ENCODE measurements around the gene ITPA.
A peak's percentile ranks its signal among the peaks of the same experiment; 100 is the strongest.
"Not testable (repeated sequence)": the region's sequence is repeated elsewhere in the genome, so short reads cannot be mapped to it uniquely, and the experiment has no call there.

The ITPA gene

DNA sequence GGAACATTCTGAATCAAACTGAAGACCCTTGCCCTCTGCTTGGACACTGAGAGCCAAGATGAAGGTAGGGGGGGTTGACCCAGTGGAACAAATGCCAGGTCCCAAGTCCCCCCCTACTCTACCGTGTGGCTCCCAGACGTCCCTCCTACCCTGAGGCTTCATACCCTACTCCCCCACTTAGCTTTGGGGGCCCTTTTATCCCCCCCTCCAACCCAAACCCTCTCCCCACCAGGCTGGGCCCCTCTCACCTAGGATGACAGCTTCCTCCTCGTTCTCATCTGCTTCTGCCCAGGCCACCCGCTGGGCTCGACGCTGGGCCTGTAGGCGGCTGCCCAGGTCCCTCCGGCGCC, 6.4 kb upstream of the ITPA start:
- H3K4me1 Mint-ChIP-seq (ENCODE audit: low read depth) = peaks cover 7% of the 10 kb centered on the region
- peaks cover 29% of the 10 kb centered on the region for H3K36me3 Mint-ChIP-seq (ENCODE audit: low read depth)
- H3K4me3 Mint-ChIP-seq = no peak overlapping the region
- H3K9me3 Mint-ChIP-seq = no peaks in the 10 kb centered on the region
- H3K27me3 Mint-ChIP-seq (ENCODE audit: low read depth) = no peaks in the 10 kb centered on the region
- DNase-seq (ENCODE audit: low spot score) = no peak
- H3K27ac Mint-ChIP-seq = no peak overlapping the region

DNA sequence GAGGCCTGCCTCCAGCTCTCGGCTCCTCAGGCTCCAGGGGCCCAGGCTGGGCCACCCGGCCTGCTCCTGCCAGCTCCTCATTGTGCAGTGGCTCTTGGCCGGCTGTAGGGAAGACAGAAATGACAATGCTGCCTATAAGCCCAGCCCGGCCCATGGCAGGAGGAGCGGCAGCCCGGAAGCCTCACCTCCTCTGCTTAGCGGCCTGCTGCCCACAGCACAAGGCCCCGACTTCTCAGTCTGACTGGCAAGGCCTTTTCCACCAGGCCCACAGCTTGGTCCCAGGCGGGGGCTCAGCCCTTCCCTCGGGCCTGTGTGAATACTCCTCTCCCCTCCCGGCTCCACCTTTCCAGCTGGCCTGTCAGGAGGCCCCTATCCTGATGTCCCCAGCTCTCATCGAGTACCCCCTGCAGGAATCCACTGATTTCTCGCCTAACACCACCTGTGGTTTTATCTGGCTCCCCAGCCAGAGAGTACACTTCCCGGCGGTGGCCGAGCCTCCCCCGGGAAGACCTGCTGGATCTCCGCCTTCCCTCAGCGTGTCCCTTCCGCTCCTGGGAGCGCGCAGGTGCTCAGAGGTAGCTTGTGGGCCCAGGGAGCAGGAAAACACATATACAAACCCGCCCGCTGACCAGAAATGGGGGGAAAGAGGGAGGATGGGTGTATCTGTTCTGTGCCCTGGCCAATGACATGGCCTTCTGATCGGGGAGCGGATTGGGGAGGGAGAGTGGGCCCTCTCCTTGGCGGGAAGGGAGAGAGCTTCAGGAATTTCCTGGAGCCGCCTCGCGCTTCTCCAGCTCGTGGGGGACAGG, 5.8 kb upstream of the ITPA start:
- H3K27ac Mint-ChIP-seq = peak overlapping the region; percentile 97
- H3K27me3 Mint-ChIP-seq (ENCODE audit: low read depth) = no peaks in the 10 kb centered on the region
- peaks cover 29% of the 10 kb centered on the region for H3K36me3 Mint-ChIP-seq (ENCODE audit: low read depth)
- H3K4me3 Mint-ChIP-seq = peak overlapping the region; percentile 98
- no peaks in the 10 kb centered on the region for H3K9me3 Mint-ChIP-seq
- DNase-seq (ENCODE audit: low spot score) = peak; percentile 23
- peaks cover 8% of the 10 kb centered on the region for H3K4me1 Mint-ChIP-seq (ENCODE audit: low read depth)

DNA sequence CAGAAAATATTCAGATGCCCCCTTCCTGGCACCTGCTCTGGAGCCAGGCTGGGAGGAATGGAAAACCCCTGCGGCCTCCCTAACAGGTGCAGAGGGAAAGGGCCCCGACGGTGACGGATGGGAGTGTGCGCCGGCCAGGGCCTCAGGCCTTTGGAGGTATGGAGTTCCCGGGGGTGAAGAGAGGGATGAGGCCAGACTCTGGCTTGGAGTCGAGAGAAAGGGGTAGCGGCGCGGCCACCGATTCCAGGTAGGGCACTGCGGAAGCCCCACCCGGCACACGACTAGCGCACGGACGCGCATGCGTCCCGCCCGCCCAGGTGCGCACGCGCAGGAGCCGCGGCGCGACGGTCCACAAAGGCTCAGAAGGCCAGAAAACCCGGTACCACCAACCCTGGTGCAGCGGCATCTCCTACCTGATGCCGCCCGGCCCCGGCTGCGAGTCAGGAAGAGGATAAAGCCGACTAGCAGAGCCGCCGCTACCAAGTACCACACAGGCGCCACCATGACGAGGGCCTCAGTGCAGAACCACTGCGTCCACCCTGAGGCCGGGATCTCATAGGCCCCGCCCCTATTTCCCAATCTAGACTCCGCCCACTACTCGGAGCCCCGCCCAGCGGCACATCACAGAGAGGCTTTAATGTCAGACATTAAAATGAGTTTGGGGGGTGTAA, 5.0 kb upstream of the ITPA start, which contains the start of gene DDRGK1:
Gene DDRGK1 (minus strand): TSS at position 559 of the 671 bp plus-strand sequence. CDS start 55 bp downstream, at position 504.
- Mint-ChIP-seq H3K27me3 (ENCODE audit: low read depth) (no peaks in the 10 kb centered on the region), H3K36me3 (ENCODE audit: low read depth) (peaks cover 22% of the 10 kb centered on the region), H3K4me3 (peak within 1 kb of the TSS; percentile 98), H3K27ac (peak within 1 kb of the TSS; percentile 97), H3K9me3 (no peaks in the 10 kb centered on the region), H3K4me1 (ENCODE audit: low read depth) (peaks cover 14% of the 10 kb centered on the region)
- DNase-seq (ENCODE audit: low spot score) = peak; percentile 88

DNA sequence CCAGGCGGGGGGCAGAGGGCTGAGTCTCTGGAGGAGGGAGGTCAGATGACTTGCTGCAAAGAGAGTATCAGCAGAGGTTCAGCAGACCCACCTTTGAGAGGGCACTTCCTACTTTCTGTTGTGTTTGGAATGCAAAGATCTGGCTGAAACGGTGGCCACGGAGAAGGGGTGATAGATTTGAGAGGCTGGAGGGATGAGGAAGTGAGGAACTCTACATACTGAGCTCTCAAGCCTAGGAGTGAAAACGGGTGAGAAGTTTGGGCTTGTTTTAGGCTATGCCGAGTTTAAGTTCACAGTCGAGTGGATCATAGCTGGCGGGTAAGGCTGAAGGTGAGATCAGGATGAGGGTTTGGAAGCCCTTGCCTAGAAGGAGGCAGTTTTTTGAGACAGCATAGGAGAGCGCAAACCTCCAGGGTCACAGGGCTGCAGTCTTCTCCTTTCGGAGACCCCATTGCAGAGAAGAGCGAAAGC, 477 bp upstream of the ITPA start:
- Mint-ChIP-seq H3K27me3 (ENCODE audit: low read depth) (no peaks in the 10 kb centered on the region), H3K4me1 (ENCODE audit: low read depth) (peaks cover 14% of the 10 kb centered on the region), H3K36me3 (ENCODE audit: low read depth) (peaks cover 6% of the 10 kb centered on the region), H3K27ac (peak overlapping the region; percentile 91), H3K9me3 (no peaks in the 10 kb centered on the region), H3K4me3 (peak overlapping the region; percentile 90)
- DNase-seq (ENCODE audit: low spot score) = no peak

DNA sequence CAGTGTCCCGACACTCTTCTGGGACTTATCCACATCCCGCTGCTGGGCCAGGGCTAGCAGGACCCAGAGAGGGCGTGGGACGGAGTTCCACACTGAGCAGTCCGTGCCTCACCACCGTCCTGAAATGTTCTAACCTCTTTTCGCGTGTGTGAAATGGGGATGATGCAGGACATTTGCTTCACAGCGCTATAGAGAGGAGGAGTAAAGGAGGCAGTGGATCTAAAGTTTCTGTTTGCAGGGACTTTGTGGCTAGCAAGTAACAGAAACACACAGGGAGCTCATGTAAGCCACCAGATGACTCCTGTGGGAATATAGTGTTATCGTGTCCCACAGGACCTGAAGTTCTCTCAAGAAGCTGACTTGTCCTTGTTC, 634 bp downstream of the ITPA start:
- Mint-ChIP-seq H3K4me1 (ENCODE audit: low read depth) (peaks cover 12% of the 10 kb centered on the region), H3K4me3 (peak overlapping the region; percentile 90), H3K36me3 (ENCODE audit: low read depth) (peaks cover 10% of the 10 kb centered on the region), H3K9me3 (no peaks in the 10 kb centered on the region), H3K27me3 (ENCODE audit: low read depth) (no peaks in the 10 kb centered on the region), H3K27ac (peak overlapping the region; percentile 95)
- DNase-seq (ENCODE audit: low spot score) = no peak

DNA sequence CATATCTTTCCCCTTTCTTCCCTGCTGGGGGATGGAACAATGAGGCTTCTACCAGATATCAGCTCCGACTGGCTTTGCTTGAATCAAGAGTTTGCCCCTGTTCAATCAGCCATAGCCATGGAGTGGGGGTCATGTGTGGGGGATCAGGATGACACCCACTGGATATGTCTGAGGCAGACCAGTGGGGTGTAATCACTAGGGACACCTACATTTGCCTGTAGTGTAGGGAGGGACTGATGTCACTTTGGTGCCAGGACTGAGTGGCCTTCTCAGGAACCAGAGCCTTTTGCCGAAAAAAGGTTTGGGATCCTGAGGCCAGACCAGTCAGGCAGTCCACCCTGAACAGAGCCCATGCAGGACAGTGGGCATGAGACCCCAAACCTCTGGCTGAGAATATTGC, 1.0 kb downstream of the ITPA start:
- Mint-ChIP-seq H3K4me3 (peak overlapping the region; percentile 90), H3K27ac (peak overlapping the region; percentile 15), H3K4me1 (ENCODE audit: low read depth) (peaks cover 12% of the 10 kb centered on the region), H3K9me3 (no peaks in the 10 kb centered on the region), H3K36me3 (ENCODE audit: low read depth) (peaks cover 10% of the 10 kb centered on the region), H3K27me3 (ENCODE audit: low read depth) (no peaks in the 10 kb centered on the region)
- DNase-seq (ENCODE audit: low spot score) = no peak

DNA sequence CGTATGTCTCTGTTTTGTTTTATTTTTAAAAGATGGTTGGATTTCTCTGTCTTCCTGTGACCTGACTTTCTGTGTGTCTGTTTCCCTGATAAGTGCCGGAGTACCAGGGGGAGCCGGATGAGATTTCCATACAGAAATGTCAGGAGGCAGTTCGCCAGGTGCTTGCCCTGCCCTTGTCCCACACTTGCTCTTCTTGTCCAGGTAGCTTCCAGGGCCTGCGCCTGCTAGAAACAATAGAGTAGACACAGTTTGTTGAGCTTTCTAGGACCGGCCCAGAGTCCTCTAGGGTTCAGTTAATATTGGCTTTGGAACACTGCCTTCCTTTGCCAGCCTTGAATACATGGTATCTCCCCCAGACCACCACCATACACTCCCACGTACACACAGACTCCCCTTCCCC, 3.9 kb downstream of the ITPA start:
- no peak for DNase-seq (ENCODE audit: low spot score)
- Mint-ChIP-seq H3K27me3 (ENCODE audit: low read depth) (no peaks in the 10 kb centered on the region), H3K36me3 (ENCODE audit: low read depth) (peaks cover 10% of the 10 kb centered on the region), H3K9me3 (no peaks in the 10 kb centered on the region), H3K4me1 (ENCODE audit: low read depth) (peaks cover 12% of the 10 kb centered on the region), H3K4me3 (no peak overlapping the region), H3K27ac (no peak overlapping the region)

DNA sequence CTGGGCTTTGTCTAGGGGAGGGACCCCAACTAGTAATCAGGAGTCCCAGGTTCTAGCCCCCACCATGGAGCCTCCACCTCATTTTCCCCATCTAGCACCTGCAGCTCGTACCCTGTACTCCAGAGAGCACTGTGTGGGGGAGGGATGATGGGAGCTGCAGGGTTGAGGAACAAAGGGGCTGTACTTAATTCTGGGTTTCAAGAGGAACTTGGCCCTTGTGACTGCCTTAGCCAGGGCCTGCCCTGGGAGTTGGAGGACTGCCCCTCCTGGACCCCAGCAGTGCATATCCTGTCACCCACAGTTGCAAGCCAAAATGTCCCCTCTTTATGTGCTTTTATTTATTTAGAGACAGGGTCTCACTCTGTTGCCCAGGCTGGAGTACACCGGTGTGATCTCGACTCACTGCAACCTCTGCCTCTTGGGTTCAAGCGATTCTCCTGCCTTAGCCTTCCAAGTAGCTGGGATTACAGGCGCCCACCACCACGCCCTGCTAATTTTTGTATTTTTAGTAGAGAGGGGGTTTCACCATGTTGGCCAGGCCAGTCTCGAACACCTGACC, 6.1 kb downstream of the ITPA start:
- not testable (repeated sequence) for DNase-seq (ENCODE audit: low spot score); H3K4me3 Mint-ChIP-seq; H3K9me3 Mint-ChIP-seq; H3K27me3 Mint-ChIP-seq (ENCODE audit: low read depth); H3K36me3 Mint-ChIP-seq (ENCODE audit: low read depth); H3K27ac Mint-ChIP-seq; H3K4me1 Mint-ChIP-seq (ENCODE audit: low read depth)

DNA sequence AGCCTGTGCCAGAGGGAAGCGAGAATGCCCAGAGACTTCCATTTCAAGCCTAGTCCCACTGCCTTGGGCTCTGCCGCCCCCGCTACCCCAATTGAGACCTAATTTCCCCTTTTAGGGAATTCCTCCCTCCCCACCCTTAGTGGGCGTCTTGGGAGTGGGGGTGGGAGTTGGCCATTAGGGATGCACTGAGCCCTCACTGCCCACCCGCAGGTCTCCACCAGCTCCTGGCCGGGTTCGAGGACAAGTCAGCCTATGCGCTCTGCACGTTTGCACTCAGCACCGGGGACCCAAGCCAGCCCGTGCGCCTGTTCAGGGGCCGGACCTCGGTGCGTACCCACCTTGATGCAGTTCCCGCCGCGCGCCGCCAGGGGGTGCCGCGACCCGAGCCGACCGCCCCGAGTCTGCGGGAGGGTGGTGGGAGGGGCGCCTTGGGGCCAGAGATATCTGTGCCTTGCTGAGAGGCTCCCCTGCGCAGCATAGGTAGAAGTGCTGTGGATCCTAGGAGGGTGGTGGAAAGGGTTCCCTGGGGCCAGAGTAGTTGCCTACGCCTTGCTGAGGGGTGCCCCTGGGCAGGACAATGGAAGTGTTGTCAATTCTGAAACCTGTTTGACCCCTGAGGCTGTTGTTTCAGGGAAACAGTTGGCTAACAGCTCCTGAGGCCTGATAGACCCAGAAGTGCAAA, 9.2 kb downstream of the ITPA start:
- peak; percentile 62 for DNase-seq (ENCODE audit: low spot score)
- peaks cover 8% of the 10 kb centered on the region for H3K4me1 Mint-ChIP-seq (ENCODE audit: low read depth)
- H3K9me3 Mint-ChIP-seq = no peaks in the 10 kb centered on the region
- H3K4me3 Mint-ChIP-seq = no peak overlapping the region
- no peaks in the 10 kb centered on the region for H3K27me3 Mint-ChIP-seq (ENCODE audit: low read depth)
- H3K27ac Mint-ChIP-seq = no peak overlapping the region
- peaks cover 20% of the 10 kb centered on the region for H3K36me3 Mint-ChIP-seq (ENCODE audit: low read depth)

DNA sequence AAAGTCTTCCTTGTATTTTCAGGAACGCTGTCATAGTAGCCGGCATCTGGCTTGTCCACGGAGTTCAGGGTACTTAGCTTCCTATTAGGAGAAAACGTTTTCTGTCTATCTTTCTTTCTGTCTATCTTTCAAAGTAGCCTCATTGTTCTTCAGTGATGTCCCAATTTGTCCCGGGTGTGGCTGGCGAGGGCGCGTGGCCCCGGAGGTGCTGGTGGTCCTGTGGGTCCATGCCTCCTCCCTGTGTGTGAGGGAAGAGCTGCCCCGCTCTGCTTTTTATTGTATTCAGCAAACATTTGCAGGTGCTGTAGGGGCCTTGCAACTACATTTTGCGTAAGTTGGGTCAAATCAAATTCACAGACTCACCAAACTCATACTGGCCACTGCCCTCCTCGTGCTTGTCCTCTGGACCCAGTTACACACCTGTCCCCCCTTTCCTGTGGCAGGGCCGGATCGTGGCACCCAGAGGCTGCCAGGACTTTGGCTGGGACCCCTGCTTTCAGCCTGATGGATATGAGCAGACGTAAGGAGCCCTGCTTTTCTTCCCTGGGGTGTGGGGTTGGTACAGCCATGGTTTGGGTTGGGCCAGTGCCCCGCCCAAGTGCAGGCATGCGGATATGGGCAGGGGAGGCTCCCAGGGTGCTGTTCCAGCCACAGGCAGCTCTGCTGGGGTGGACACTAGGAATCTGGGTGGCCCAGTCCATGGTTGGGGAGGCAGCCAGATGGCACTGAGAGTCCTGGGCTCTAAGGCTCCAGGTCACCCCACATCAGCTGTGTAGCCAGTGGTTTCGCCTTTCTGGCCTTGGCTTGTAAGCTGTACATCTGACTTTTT, 12.3 kb downstream of the ITPA start:
- no peak for DNase-seq (ENCODE audit: low spot score)
- Mint-ChIP-seq H3K4me3 (no peak overlapping the region), H3K4me1 (ENCODE audit: low read depth) (peaks cover 8% of the 10 kb centered on the region), H3K27ac (no peak overlapping the region), H3K9me3 (no peaks in the 10 kb centered on the region), H3K27me3 (ENCODE audit: low read depth) (no peaks in the 10 kb centered on the region), H3K36me3 (ENCODE audit: low read depth) (peaks cover 17% of the 10 kb centered on the region)

DNA sequence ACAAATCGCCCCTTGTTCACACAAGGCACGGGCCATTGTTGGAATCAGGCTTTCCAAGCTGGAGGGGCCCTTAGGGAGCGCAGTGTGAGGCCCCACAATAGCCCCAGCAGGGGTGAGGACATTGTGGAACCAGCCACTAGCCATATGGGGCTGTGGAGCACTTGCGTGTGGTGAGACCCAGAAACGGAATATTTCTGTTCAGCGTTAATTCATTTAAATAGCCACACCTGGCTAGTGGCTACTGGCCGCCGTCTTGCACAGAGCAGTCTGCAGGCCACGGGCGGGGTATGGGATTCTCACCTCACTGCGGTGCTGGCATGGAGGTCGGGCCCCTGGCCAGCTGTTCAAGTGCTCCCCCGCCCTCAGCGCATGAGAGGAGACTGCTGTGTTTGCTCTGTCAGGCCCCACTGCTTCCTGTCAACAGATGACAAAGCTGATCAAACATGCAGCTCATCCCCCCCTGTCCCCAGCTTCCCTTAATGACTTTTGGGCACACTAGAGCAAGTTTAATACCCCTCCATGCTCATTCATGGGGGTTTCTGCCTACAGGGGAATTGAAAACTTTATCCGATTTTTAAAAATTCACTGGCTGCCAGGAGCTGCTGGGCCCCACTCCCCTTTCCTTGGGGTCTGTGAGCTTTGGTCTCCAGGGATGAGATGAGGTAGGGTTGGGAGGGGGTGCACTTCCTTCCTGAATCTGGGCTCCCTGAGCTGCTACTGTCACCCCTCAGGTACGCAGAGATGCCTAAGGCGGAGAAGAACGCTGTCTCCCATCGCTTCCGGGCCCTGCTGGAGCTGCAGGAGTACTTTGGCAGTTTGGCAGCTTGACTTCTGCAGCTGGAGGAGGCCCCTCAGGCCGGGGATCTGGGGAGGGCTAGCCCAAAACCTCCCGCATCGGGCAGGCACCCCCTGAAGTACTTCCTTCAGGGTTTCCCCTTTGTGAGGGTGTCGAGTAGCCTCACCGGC, 13.6 kb downstream of the ITPA start:
- Mint-ChIP-seq H3K27ac (peak overlapping the region; percentile 31), H3K36me3 (ENCODE audit: low read depth) (peaks cover 17% of the 10 kb centered on the region), H3K4me3 (no peak overlapping the region), H3K27me3 (ENCODE audit: low read depth) (no peaks in the 10 kb centered on the region), H3K9me3 (no peaks in the 10 kb centered on the region), H3K4me1 (ENCODE audit: low read depth) (peaks cover 8% of the 10 kb centered on the region)
- no peak for DNase-seq (ENCODE audit: low spot score)

DNA sequence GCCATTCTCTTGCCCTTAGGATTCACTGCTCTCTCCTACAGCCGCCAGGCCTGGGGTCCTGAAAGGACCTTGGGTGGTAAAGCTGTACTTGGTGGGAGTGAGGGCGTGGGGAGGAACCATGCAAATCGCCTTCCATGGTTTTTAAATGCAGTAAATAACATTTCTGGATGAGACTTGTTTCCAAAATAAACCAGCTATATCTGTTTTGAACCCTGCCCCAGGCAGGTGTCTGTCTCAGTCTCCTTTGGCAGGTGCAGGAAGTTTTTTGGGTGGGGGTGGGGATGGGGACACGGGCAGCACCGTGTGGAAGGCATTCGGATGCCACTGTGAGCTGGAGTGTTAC, 14.3 kb downstream of the ITPA start:
- no peak overlapping the region for H3K27ac Mint-ChIP-seq
- no peak for DNase-seq (ENCODE audit: low spot score)
- H3K36me3 Mint-ChIP-seq (ENCODE audit: low read depth) = peaks cover 17% of the 10 kb centered on the region
- no peaks in the 10 kb centered on the region for H3K27me3 Mint-ChIP-seq (ENCODE audit: low read depth)
- peaks cover 8% of the 10 kb centered on the region for H3K4me1 Mint-ChIP-seq (ENCODE audit: low read depth)
- H3K9me3 Mint-ChIP-seq = no peaks in the 10 kb centered on the region
- no peak overlapping the region for H3K4me3 Mint-ChIP-seq
